ENCODE data around the gene C17orf114.

C17orf114 gene

GRCh38 chr17:4840893-4841242 is 38.7 kb upstream of the C17orf114 start:
- intact Hi-C loops (cut with micrococcal nuclease; ENCODE audit: unreplicated experiment) = no loop called here
- TF ChIP-seq, protein P1, sequence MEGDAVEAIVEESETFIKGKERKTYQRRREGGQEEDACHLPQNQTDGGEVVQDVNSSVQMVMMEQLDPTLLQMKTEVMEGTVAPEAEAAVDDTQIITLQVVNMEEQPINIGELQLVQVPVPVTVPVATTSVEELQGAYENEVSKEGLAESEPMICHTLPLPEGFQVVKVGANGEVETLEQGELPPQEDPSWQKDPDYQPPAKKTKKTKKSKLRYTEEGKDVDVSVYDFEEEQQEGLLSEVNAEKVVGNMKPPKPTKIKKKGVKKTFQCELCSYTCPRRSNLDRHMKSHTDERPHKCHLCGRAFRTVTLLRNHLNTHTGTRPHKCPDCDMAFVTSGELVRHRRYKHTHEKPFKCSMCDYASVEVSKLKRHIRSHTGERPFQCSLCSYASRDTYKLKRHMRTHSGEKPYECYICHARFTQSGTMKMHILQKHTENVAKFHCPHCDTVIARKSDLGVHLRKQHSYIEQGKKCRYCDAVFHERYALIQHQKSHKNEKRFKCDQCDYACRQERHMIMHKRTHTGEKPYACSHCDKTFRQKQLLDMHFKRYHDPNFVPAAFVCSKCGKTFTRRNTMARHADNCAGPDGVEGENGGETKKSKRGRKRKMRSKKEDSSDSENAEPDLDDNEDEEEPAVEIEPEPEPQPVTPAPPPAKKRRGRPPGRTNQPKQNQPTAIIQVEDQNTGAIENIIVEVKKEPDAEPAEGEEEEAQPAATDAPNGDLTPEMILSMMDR (IDR thresholded peaks at IDR 0.05; ENCODE audit: unreplicated experiment) = no peak
- CTCF ChIA-PET = no interaction called here
- H3K27me3 Mint-ChIP-seq (ENCODE audit: unreplicated experiment) = no peaks in the 10 kb centered on the region
- no TSS peak for BruUV-seq (replicated peaks)
- no peak for DNase-seq
- no peak overlapping the region for H3K27ac Mint-ChIP-seq (ENCODE audit: unreplicated experiment)
- peaks cover 26% of the 10 kb centered on the region for H3K4me1 Mint-ChIP-seq (ENCODE audit: low read depth, unreplicated experiment)
- H3K36me3 Mint-ChIP-seq (ENCODE audit: insufficient read depth, unreplicated experiment) = peaks cover 6% of the 10 kb centered on the region
- no peak overlapping the region for H3K4me3 Mint-ChIP-seq (ENCODE audit: low read depth, unreplicated experiment)
- no peaks in the 10 kb centered on the region for H3K9me3 Mint-ChIP-seq (ENCODE audit: low read depth, unreplicated experiment)

- intact Hi-C loops (cut with micrococcal nuclease; ENCODE audit: unreplicated experiment) = no loop called here
- TF ChIP-seq, protein P1 (IDR thresholded peaks at IDR 0.05; ENCODE audit: unreplicated experiment) = no peak
- CTCF ChIA-PET = no interaction called here
- no peak for DNase-seq
- Mint-ChIP-seq H3K27me3 (ENCODE audit: unreplicated experiment) (no peaks in the 10 kb centered on the region), H3K36me3 (ENCODE audit: insufficient read depth, unreplicated experiment) (peaks cover 3% of the 10 kb centered on the region), H3K4me1 (ENCODE audit: low read depth, unreplicated experiment) (peaks cover 27% of the 10 kb centered on the region), H3K4me3 (ENCODE audit: low read depth, unreplicated experiment) (no peak overlapping the region), H3K27ac (ENCODE audit: unreplicated experiment) (no peak overlapping the region), H3K9me3 (ENCODE audit: low read depth, unreplicated experiment) (no peaks in the 10 kb centered on the region)
- BruUV-seq (replicated peaks) = no TSS peak
Measured at GRCh38 chr17:4839965-4840892, 38.1 kb upstream of the C17orf114 start.

DNA sequence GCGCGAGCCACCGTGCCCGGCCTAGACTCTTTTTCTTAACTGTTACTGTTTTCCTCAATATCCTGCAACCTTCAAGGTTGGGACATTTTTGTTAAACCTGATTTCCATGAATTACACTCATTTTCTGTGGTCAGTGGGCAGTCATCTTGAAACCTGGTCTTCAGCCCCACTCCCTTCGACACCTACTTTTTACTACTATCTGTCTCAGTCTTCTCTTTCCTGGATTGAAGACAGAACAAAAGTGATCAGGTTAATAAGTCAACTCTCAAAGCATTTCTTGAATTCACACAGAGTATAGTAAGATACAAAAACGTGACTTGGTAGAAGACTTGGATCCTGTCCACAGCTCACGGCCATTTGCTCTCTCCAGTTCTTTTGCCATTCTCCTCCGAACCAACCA is 37.1 kb upstream of the C17orf114 start:
- intact Hi-C loops (cut with micrococcal nuclease; ENCODE audit: unreplicated experiment) = no loop called here
- Mint-ChIP-seq H3K27ac (ENCODE audit: unreplicated experiment) (no peak overlapping the region), H3K4me3 (ENCODE audit: low read depth, unreplicated experiment) (no peak overlapping the region), H3K36me3 (ENCODE audit: insufficient read depth, unreplicated experiment) (peaks cover 8% of the 10 kb centered on the region), H3K27me3 (ENCODE audit: unreplicated experiment) (no peaks in the 10 kb centered on the region), H3K9me3 (ENCODE audit: low read depth, unreplicated experiment) (no peaks in the 10 kb centered on the region), H3K4me1 (ENCODE audit: low read depth, unreplicated experiment) (peaks cover 37% of the 10 kb centered on the region)
- TF ChIP-seq, protein P1 (IDR thresholded peaks at IDR 0.05; ENCODE audit: unreplicated experiment) = no peak
- no peak for DNase-seq
- no TSS peak for BruUV-seq (replicated peaks)
- CTCF ChIA-PET = interaction anchor here (0.6 kb wide), 1 partner anchor 696 kb away, joined by 3 read pairs; no protein-coding TSS in a partner anchor

- TF ChIP-seq, protein P1 (IDR thresholded peaks at IDR 0.05; ENCODE audit: unreplicated experiment) = no peak
- Mint-ChIP-seq H3K4me1 (ENCODE audit: low read depth, unreplicated experiment) (peaks cover 42% of the 10 kb centered on the region), H3K9me3 (ENCODE audit: low read depth, unreplicated experiment) (no peaks in the 10 kb centered on the region), H3K36me3 (ENCODE audit: insufficient read depth, unreplicated experiment) (peaks cover 17% of the 10 kb centered on the region), H3K27me3 (ENCODE audit: unreplicated experiment) (no peaks in the 10 kb centered on the region), H3K4me3 (ENCODE audit: low read depth, unreplicated experiment) (no peak overlapping the region), H3K27ac (ENCODE audit: unreplicated experiment) (no peak overlapping the region)
- BruUV-seq (replicated peaks) = no TSS peak
- CTCF ChIA-PET = no interaction called here
- intact Hi-C loops (cut with micrococcal nuclease; ENCODE audit: unreplicated experiment) = no loop called here
- DNase-seq = no peak
Measured at GRCh38 chr17:4838309-4838785, 36.2 kb upstream of the C17orf114 start.
